CD4-positive, alpha-beta T cell treated with Interleukin-15 for 4 hours (primary cell): ENCODE results near the gene CIRBP.
"Not testable (repeated sequence)": the region's sequence is repeated elsewhere in the genome, so short reads cannot be mapped to it uniquely, and the experiment has no call there.

ENCODE experiments used
- DNase-seq: peaks from one replicate; pipeline ENCODE4 v3.0.0-alpha.2; 2020; ENCODE audit warnings: low spot score

CIRBP gene

GRCh38 chr19:1243768-1244692 lies 25.1 kb upstream of the CIRBP start:
- DNase-seq: peak; percentile 87

GRCh38 chr19:1244693-1245451 lies 24.3 kb upstream of the CIRBP start:
- DNase-seq: no peak

GRCh38 chr19:1245494-1246264 lies 23.5 kb upstream of the CIRBP start:
- no peak for DNase-seq

GRCh38 chr19:1246265-1247087 lies 22.7 kb upstream of the CIRBP start:
- DNase-seq: not testable (repeated sequence)

GRCh38 chr19:1247748-1248138 lies 21.4 kb upstream of the CIRBP start:
- DNase-seq: no peak

- DNase-seq: peak; percentile 69
Observed at GRCh38 chr19:1248139-1248785, 20.9 kb upstream of the CIRBP start, which contains the start of gene MIDN. TSS of gene MIDN (plus strand) at chr19:1248583. CDS start at chr19:1250297, 1,714 bp downstream.

- DNase-seq: peak; percentile 86
Observed at GRCh38 chr19:1248786-1249297, 20.3 kb upstream of the CIRBP start.

- DNase-seq: peak; percentile 93
Observed at GRCh38 chr19:1249298-1249989, 19.7 kb upstream of the CIRBP start.

GRCh38 chr19:1249990-1250436 lies 19.1 kb upstream of the CIRBP start:
- DNase-seq: no peak

- peak; percentile 52 for DNase-seq
Observed at GRCh38 chr19:1250437-1251260, 18.5 kb upstream of the CIRBP start.

GRCh38 chr19:1251330-1252220 lies 17.6 kb upstream of the CIRBP start:
- DNase-seq: peak; percentile 60

GRCh38 chr19:1252221-1252820 lies 16.8 kb upstream of the CIRBP start:
- peak; percentile 83 for DNase-seq

GRCh38 chr19:1252821-1253513 lies 16.2 kb upstream of the CIRBP start:
- peak; percentile 82 for DNase-seq

- no peak for DNase-seq
Observed at GRCh38 chr19:1253514-1254080, 15.5 kb upstream of the CIRBP start.

GRCh38 chr19:1254081-1254527 lies 15.0 kb upstream of the CIRBP start:
- DNase-seq: no peak

- no peak for DNase-seq
Observed at GRCh38 chr19:1254530-1255185, 14.5 kb upstream of the CIRBP start.
